HTR-8/SVneo (cell line): ENCODE data around the gene TIMP2.
"Not testable (repeated sequence)": the region's sequence is repeated elsewhere in the genome, so short reads cannot be mapped to it uniquely, and the experiment has no call there.

Experiments used
- DNase-seq: peaks from one replicate; pipeline ENCODE4 v3.0.0; 2011; ENCODE audit warnings: low spot score, mixed read lengths; ENCODE audit not compliant: insufficient read length
- FAIRE-seq: peaks from 2 replicates; lab custom pipeline; 2011; peaks lifted over from hg19 to GRCh38; lab: Jason Lieb, UNC

The TIMP2 gene

GRCh38 chr17:78957128-78957527 lies 31.9 kb upstream of the TIMP2 start:
- DNase-seq = no peak
- no peak for FAIRE-seq

GRCh38 chr17:78956254-78956653 lies 31.1 kb upstream of the TIMP2 start:
- FAIRE-seq (no peak), DNase-seq (no peak)

GRCh38 chr17:78954684-78955083 lies 29.5 kb upstream of the TIMP2 start:
- FAIRE-seq = no peak
- DNase-seq = no peak

- FAIRE-seq (no peak), DNase-seq (no peak)
Observed at GRCh38 chr17:78953356-78954350, 28.5 kb upstream of the TIMP2 start.

GRCh38 chr17:78952706-78953105 lies 27.5 kb upstream of the TIMP2 start:
- no peak for FAIRE-seq
- no peak for DNase-seq

- no peak for FAIRE-seq
- no peak for DNase-seq
Observed at GRCh38 chr17:78951967-78952551, 26.9 kb upstream of the TIMP2 start.

GRCh38 chr17:78950870-78951269 lies 25.7 kb upstream of the TIMP2 start:
- FAIRE-seq (no peak), DNase-seq (no peak)

GRCh38 chr17:78947235-78948149 lies 22.3 kb upstream of the TIMP2 start:
- no peak for DNase-seq
- no peak for FAIRE-seq

GRCh38 chr17:78946631-78947030 lies 21.4 kb upstream of the TIMP2 start:
- DNase-seq (no peak), FAIRE-seq (no peak)

GRCh38 chr17:78946131-78946530 lies 20.9 kb upstream of the TIMP2 start:
- DNase-seq = no peak
- no peak for FAIRE-seq

GRCh38 chr17:78945455-78945854 lies 20.3 kb upstream of the TIMP2 start:
- not testable (repeated sequence) for DNase-seq, FAIRE-seq

GRCh38 chr17:78944956-78945355 lies 19.8 kb upstream of the TIMP2 start:
- no peak for FAIRE-seq
- no peak for DNase-seq

GRCh38 chr17:78944026-78944425 lies 18.8 kb upstream of the TIMP2 start:
- DNase-seq (no peak), FAIRE-seq (no peak)

GRCh38 chr17:78940708-78941107 lies 15.5 kb upstream of the TIMP2 start:
- FAIRE-seq = peak; percentile 40
- no peak for DNase-seq

- no peak for FAIRE-seq
- no peak for DNase-seq
Observed at GRCh38 chr17:78940258-78940657, 15.1 kb upstream of the TIMP2 start.

- DNase-seq (no peak), FAIRE-seq (peak; percentile 65)
Observed at GRCh38 chr17:78939615-78940014, 14.4 kb upstream of the TIMP2 start.

GRCh38 chr17:78937561-78937960 lies 12.4 kb upstream of the TIMP2 start:
- FAIRE-seq (no peak), DNase-seq (no peak)

- FAIRE-seq = peak; percentile 97
- peak; percentile 93 for DNase-seq
Observed at GRCh38 chr17:78935419-78936323, 10.5 kb upstream of the TIMP2 start.

GRCh38 chr17:78934681-78935418 lies 9.7 kb upstream of the TIMP2 start:
- no peak for DNase-seq
- FAIRE-seq = no peak
